ENCODE measurements around the gene PYGM. TPM values are rescaled to one million over a fixed set of nuclear protein-coding genes. Genes with fewer than 3 reads are reported as not detected.
A peak's percentile ranks its signal among the peaks of the same experiment; 100 is the strongest.

Gene PYGM
- total RNA-seq, 1 experiment from 2014 or later: 6.6 TPM

DNA sequence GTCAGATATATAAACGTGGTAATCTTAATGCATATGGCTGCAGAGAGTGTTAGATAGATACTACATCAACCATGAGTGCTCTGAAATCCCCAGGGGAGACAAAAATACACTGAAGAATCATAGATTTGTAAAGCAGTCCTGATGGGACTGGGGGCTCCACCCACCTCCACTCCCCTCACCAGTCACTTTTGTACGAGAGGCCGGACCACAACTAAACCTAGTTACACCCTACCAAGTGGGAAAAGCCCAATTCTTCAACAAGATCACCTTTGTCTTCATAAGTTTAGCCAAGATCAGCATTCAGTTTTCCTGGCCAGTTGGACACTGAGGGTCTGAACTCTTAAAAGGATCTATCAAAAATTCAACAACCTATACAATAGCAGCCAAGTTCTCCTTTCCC, 17.1 kb upstream of the PYGM start:
- no peak for ATAC-seq
- Mint-ChIP-seq H3K27me3 (ENCODE audit: low read depth) (no peaks in the 10 kb centered on the region), H3K4me1 (peaks cover 29% of the 10 kb centered on the region), H3K9me3 (no peaks in the 10 kb centered on the region), H3K27ac (peak overlapping the region; percentile 59), H3K4me3 (peak overlapping the region; percentile 79), H3K36me3 (peaks cover 55% of the 10 kb centered on the region)
- ChIA-PET CTCF (interaction anchor here (0.7 kb wide), 1 partner anchor 33 kb away, joined by 3 read pairs; the partner anchor contains the start of gene RASGRP2), POLR2A (interaction anchor here (2.3 kb wide), 1 partner anchor 15 kb away, joined by 45 read pairs; the partner anchor contains the start of gene PYGM)
- no peak for TF ChIP-seq FOXP1 (CRISPR knock-in tag; IDR thresholded peaks at IDR 0.05; ENCODE audit: borderline replicate concordance)
- TF ChIP-seq ZSCAN18 (CRISPR knock-in tag; IDR thresholded peaks at IDR 0.05): no peak
- TF ChIP-seq, protein P1, sequence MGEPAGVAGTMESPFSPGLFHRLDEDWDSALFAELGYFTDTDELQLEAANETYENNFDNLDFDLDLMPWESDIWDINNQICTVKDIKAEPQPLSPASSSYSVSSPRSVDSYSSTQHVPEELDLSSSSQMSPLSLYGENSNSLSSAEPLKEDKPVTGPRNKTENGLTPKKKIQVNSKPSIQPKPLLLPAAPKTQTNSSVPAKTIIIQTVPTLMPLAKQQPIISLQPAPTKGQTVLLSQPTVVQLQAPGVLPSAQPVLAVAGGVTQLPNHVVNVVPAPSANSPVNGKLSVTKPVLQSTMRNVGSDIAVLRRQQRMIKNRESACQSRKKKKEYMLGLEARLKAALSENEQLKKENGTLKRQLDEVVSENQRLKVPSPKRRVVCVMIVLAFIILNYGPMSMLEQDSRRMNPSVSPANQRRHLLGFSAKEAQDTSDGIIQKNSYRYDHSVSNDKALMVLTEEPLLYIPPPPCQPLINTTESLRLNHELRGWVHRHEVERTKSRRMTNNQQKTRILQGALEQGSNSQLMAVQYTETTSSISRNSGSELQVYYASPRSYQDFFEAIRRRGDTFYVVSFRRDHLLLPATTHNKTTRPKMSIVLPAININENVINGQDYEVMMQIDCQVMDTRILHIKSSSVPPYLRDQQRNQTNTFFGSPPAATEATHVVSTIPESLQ (CRISPR knock-in tag; IDR thresholded peaks at IDR 0.05): no peak
- TF ChIP-seq ZNF416 (CRISPR knock-in tag; IDR thresholded peaks at IDR 0.05): no peak
- no peak for TF ChIP-seq CREM (CRISPR knock-in tag; IDR thresholded peaks at IDR 0.05)
- TF ChIP-seq, protein P2, sequence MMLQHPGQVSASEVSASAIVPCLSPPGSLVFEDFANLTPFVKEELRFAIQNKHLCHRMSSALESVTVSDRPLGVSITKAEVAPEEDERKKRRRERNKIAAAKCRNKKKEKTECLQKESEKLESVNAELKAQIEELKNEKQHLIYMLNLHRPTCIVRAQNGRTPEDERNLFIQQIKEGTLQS (CRISPR knock-in tag; conservative IDR thresholded peaks at IDR 0.05): no peak
- TF ChIP-seq SMAD4 (CRISPR knock-in tag; IDR thresholded peaks at IDR 0.05): no peak
- TF ChIP-seq NR3C1 (CRISPR knock-in tag; conservative IDR thresholded peaks at IDR 0.05; ENCODE audit: low read depth): no peak
- no peak for TF ChIP-seq TEAD4 (CRISPR knock-in tag; IDR thresholded peaks at IDR 0.05)
- TF ChIP-seq ZNF317 (CRISPR knock-in tag; IDR thresholded peaks at IDR 0.05; ENCODE audit: borderline replicate concordance, low read depth): no peak
- DNase-seq (ENCODE audit: low spot score): no peak

- no peak for DNase-seq (ENCODE audit: low spot score)
- no peaks in the 10 kb centered on the region for H3K9me3 Mint-ChIP-seq
- ATAC-seq: no peak
- H3K27me3 Mint-ChIP-seq (ENCODE audit: low read depth): no peaks in the 10 kb centered on the region
- peak overlapping the region; percentile 59 for H3K27ac Mint-ChIP-seq
- H3K36me3 Mint-ChIP-seq: peaks cover 59% of the 10 kb centered on the region
- peaks cover 29% of the 10 kb centered on the region for H3K4me1 Mint-ChIP-seq
- POLR2A ChIA-PET: no interaction called here
- H3K4me3 Mint-ChIP-seq: peak overlapping the region; percentile 79
- CTCF ChIA-PET: interaction anchor here (0.7 kb wide), 1 partner anchor 32 kb away, joined by 3 read pairs; the partner anchor contains the start of gene RASGRP2
- TF ChIP-seq IRF2 (CRISPR knock-in tag; IDR thresholded peaks at IDR 0.05; ENCODE audit: borderline replicate concordance, low read depth) (no peak), SMAD3 (CRISPR knock-in tag; IDR thresholded peaks at IDR 0.05; ENCODE audit: borderline replicate concordance) (no peak), FOXP1 (CRISPR knock-in tag; IDR thresholded peaks at IDR 0.05; ENCODE audit: borderline replicate concordance) (no peak), NFYB (CRISPR knock-in tag; conservative IDR thresholded peaks at IDR 0.05; ENCODE audit: low read depth) (no peak), E2F1 (CRISPR knock-in tag; IDR thresholded peaks at IDR 0.05) (no peak), TEAD4 (CRISPR knock-in tag; IDR thresholded peaks at IDR 0.05) (no peak), GRHL2 (CRISPR knock-in tag; IDR thresholded peaks at IDR 0.05; ENCODE audit: insufficient replicate concordance, severe bottlenecking) (no peak), RELA (CRISPR knock-in tag; IDR thresholded peaks at IDR 0.05; ENCODE audit: borderline replicate concordance) (no peak), ZSCAN18 (CRISPR knock-in tag; IDR thresholded peaks at IDR 0.05) (no peak), ZNF671 (CRISPR knock-in tag; IDR thresholded peaks at IDR 0.05) (no peak), CREB1 (CRISPR knock-in tag; IDR thresholded peaks at IDR 0.05) (no peak), MXD4 (CRISPR knock-in tag; IDR thresholded peaks at IDR 0.05; ENCODE audit: borderline replicate concordance) (no peak), JUN (CRISPR knock-in tag; IDR thresholded peaks at IDR 0.05) (no peak)
- TF ChIP-seq, protein P3, sequence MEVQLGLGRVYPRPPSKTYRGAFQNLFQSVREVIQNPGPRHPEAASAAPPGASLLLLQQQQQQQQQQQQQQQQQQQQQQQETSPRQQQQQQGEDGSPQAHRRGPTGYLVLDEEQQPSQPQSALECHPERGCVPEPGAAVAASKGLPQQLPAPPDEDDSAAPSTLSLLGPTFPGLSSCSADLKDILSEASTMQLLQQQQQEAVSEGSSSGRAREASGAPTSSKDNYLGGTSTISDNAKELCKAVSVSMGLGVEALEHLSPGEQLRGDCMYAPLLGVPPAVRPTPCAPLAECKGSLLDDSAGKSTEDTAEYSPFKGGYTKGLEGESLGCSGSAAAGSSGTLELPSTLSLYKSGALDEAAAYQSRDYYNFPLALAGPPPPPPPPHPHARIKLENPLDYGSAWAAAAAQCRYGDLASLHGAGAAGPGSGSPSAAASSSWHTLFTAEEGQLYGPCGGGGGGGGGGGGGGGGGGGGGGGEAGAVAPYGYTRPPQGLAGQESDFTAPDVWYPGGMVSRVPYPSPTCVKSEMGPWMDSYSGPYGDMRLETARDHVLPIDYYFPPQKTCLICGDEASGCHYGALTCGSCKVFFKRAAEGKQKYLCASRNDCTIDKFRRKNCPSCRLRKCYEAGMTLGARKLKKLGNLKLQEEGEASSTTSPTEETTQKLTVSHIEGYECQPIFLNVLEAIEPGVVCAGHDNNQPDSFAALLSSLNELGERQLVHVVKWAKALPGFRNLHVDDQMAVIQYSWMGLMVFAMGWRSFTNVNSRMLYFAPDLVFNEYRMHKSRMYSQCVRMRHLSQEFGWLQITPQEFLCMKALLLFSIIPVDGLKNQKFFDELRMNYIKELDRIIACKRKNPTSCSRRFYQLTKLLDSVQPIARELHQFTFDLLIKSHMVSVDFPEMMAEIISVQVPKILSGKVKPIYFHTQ (CRISPR knock-in tag; IDR thresholded peaks at IDR 0.05): no peak
- TF ChIP-seq, protein P4, sequence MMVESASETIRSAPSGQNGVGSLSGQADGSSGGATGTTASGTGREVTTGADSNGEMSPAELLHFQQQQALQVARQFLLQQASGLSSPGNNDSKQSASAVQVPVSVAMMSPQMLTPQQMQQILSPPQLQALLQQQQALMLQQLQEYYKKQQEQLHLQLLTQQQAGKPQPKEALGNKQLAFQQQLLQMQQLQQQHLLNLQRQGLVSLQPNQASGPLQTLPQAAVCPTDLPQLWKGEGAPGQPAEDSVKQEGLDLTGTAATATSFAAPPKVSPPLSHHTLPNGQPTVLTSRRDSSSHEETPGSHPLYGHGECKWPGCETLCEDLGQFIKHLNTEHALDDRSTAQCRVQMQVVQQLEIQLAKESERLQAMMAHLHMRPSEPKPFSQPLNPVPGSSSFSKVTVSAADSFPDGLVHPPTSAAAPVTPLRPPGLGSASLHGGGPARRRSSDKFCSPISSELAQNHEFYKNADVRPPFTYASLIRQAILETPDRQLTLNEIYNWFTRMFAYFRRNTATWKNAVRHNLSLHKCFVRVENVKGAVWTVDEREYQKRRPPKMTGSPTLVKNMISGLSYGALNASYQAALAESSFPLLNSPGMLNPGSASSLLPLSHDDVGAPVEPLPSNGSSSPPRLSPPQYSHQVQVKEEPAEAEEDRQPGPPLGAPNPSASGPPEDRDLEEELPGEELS (CRISPR knock-in tag; IDR thresholded peaks at IDR 0.05): no peak
Observed at GRCh38 chr11:64776425-64776824, 16.7 kb upstream of the PYGM start.
